ENCODE data around the gene KCNJ5. TPM values are rescaled to one million over a fixed set of nuclear protein-coding genes. Genes with fewer than 3 reads are reported as not detected.
"Not testable (repeated sequence)": the region's sequence is repeated elsewhere in the genome, so short reads cannot be mapped to it uniquely, and the experiment has no call there.

Gene KCNJ5
- total RNA-seq, 1 donor from 2014 or later: not detected

DNA sequence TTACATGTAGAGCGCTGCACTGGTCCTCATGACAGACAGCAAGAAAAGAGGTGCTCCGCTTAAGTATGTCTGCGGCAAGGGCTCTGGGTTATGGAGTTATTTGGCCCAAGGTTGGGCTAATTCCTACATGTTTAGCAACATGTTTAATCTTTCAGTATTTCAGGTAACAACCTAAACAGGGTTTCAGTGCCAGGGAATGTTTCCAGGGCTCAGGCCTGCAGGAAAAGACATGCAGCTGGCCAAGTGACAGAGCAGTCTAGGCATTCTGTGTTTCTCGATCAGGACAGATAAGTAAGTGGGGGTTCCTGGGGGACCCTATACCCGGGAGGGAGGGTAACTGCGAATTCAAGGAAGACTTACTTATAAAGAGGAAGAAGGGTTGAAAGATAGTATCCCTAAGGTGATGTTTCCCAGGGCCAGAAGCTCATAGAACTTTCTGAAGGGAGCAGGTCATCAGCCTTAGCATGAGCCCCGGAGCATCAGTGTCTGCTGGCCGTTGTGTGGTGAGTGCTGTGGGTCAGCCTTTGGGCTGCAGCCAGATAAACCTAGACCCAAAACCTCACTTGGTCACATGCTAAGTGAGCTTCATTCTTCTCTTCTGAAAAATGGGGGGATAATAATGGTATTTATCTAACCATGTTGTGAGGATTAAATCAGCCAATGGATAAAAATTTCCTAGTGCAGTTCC, 18.4 kb downstream of the KCNJ5 start:
- intact Hi-C loops (cut with micrococcal nuclease): no loop called here

DNA sequence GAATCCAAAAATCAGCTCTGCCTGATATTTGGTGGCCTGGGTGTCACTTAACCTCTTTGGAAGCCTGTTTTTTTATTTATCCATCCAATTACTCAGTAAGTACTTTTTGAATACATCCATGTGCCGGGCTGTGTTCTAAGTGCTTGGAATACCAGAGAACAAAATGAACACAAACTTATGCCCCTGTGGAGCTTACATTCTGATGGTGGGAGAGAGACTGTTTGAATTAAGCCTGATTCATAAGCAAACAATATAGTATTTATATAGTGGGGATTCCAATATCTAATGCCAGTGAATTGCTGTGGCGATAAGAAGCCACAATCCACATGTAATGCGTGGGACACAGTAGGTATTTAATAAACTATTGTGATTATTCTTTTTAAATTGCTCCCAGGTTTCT, 19.4 kb downstream of the KCNJ5 start:
- intact Hi-C loops (cut with micrococcal nuclease): no loop called here

GRCh38 chr11:128911239-128911638, 20.1 kb downstream of the KCNJ5 start:
- intact Hi-C loops (cut with micrococcal nuclease): no loop called here

DNA sequence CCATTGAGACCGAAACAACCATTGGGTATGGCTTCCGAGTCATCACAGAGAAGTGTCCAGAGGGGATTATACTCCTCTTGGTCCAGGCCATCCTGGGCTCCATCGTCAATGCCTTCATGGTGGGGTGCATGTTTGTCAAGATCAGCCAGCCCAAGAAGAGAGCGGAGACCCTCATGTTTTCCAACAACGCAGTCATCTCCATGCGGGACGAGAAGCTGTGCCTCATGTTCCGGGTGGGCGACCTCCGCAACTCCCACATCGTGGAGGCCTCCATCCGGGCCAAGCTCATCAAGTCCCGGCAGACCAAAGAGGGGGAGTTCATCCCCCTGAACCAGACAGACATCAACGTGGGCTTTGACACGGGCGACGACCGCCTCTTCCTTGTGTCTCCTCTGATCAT, 20.5 kb downstream of the KCNJ5 start:
- intact Hi-C loops (cut with micrococcal nuclease): no loop called here

DNA sequence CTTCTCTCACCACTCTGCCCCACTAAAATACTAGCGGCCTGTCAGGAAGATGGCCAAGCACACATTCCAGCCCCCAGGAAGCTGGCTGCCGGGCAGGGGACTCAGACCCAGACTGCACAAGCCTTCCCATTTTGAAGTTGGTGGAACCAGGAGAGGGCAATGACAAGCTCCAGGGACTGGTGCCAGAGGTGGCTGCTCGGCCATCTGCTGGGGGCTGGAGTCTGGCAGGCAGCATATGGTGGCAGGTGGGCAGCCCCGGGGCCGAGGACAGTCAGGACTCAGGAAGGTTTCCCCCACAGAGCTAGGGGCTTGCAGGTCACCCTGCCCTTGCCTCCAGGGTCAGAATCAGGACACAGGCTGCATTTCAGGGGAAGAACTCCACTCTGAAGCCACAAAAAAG, 22.6 kb downstream of the KCNJ5 start:
- intact Hi-C loops (cut with micrococcal nuclease): no loop called here

DNA sequence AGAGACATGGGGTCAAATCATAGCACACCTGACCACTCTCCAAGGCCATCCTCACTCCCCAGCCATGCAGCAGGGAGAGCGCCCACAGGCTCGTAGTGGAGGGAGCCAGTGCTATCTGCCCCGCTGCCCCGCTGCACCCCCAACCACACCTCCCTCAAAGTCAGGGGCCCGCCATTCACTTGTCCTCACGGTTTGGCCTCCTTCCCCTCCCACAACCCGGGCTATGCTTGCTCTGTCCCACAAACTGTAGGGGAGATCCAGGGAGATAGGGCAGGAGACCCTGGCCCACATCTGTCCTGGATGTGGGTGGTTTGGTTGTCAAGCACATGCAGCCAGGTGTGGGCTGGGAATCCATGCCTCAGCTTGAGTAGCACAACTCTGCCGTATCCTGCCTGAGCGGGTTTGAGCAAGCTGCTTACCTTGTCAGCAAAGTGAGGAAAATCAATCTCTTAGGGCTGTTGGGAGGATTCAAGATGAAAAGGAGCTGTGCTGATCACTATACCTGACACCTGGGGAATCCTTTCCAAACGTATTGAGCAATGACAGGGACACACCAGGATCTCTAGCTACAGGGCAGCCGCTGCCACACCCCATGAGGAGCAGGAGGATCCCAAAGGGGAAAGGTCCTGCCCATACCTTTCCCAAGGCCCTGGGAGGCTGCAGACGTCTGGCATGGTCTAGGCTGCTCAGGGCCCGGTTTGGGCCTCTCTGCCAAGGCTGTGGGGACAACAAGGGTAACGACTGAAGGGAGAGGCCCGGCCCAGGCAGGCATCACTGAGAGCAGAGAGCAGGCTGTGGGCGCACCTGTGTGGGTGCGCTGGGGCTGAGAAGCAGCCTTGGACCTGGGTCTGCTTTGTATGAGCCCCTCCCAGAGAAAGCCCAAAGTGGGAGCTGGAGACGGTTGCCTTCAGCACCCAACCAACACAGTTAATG, 23.3 kb downstream of the KCNJ5 start:
- intact Hi-C loops (cut with micrococcal nuclease): no loop called here

DNA sequence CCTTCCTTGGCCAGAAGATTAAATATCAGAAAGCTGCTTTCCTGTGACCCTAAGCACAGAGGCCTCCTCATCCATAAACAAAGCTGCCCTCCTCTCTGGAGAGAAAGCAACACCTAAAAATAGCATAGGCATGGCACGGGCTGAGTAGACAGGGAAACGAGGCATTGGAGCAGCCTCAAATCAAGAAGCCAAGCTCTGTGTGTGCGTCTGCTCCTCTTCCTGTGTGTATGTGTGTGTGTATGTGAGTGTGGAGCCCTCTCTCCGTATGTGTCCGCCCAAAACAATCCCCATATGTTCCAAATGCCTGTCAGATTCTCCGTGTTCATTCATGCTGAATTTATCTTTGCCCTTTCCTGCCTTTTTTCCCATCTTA, 24.0 kb downstream of the KCNJ5 start:
- intact Hi-C loops (cut with micrococcal nuclease): no loop called here

- intact Hi-C loops (cut with micrococcal nuclease): no loop called here
Observed at GRCh38 chr11:128916037-128916572, 24.9 kb downstream of the KCNJ5 start.

- intact Hi-C loops (cut with micrococcal nuclease): no loop called here
Observed at GRCh38 chr11:128916681-128917080, 25.5 kb downstream of the KCNJ5 start.

- intact Hi-C loops (cut with micrococcal nuclease): no loop called here
Observed at GRCh38 chr11:128917144-128917724, 26.1 kb downstream of the KCNJ5 start.

- intact Hi-C loops (cut with micrococcal nuclease): no loop called here
Observed at GRCh38 chr11:128919216-128919615, 28.1 kb downstream of the KCNJ5 start.

- intact Hi-C loops (cut with micrococcal nuclease): not testable (repeated sequence)
Observed at GRCh38 chr11:128919635-128920034, 28.5 kb downstream of the KCNJ5 start.

- intact Hi-C loops (cut with micrococcal nuclease): no loop called here
Observed at GRCh38 chr11:128920666-128921065, 29.5 kb downstream of the KCNJ5 start.

DNA sequence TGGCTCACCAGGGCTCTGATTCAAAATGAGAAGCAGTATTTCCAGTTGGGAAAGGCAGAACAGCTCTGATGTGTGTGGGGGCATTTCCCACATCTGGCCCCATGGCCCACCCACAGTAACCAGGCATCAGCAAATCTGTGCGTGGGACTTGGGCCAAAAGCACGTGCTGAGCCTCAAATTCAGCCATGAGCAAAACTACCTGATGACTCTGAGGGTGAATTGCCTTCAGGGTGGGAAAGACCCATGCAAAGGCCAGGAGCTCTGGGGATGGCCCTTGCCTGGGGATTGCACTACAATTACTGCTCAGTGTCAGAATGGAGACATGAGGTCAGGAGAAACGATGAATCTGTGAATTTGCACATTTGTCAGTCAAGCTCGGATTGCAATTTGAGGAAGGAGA, 30.6 kb downstream of the KCNJ5 start:
- intact Hi-C loops (cut with micrococcal nuclease): no loop called here

GRCh38 chr11:128924104-128924503, 32.9 kb downstream of the KCNJ5 start:
- intact Hi-C loops (cut with micrococcal nuclease): no loop called here

GRCh38 chr11:128924510-128925249, 33.5 kb downstream of the KCNJ5 start:
- intact Hi-C loops (cut with micrococcal nuclease): no loop called here

- intact Hi-C loops (cut with micrococcal nuclease): no loop called here
Observed at GRCh38 chr11:128925250-128925600, 34.1 kb downstream of the KCNJ5 start.

DNA sequence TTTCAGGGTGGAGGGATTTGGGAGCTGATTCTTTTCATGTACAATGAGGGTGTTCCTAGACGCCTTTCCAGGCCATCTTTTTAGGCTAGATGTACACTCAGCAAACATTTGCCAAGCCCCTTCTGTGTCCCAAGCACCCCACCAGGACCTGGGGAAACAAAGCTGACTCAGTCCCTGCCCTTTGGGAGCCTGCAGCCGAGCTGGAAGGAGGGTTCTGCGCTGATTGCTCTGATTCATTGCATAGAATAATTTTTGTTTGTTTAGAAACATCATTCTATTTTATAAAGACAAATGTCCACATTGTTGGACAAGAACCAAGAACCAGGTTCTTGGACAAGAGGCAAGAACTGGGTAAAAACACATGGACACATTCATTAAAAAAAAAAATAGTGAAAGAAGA, 34.8 kb downstream of the KCNJ5 start:
- intact Hi-C loops (cut with micrococcal nuclease): no loop called here

- intact Hi-C loops (cut with micrococcal nuclease): no loop called here
Observed at GRCh38 chr11:128926437-128927107, 35.4 kb downstream of the KCNJ5 start.

GRCh38 chr11:128927108-128927461, 35.9 kb downstream of the KCNJ5 start:
- intact Hi-C loops (cut with micrococcal nuclease): no loop called here
